T-helper 17 cell (primary cell): Measurements from ENCODE around the gene IMPA2. TPM values are rescaled to one million over a fixed set of nuclear protein-coding genes. Genes with fewer than 3 reads are reported as not detected.

ENCODE experiments used
- ATAC-seq: fragments of 150-1000 bp; cut with Tn5 transposase; 2 replicates; pipeline ENCODE4 v1.10.0; 2021; ENCODE audit warnings: mild to moderate bottlenecking, moderate library complexity
- DNase-seq, 3 donors: peaks; one replicate each; pipeline versions ENCODE4 v3.0.0 to v3.0.0-alpha.2; 2020 to 2021
- H3K9me3 ChIP-seq: one replicate; pipeline ENCODE4 v1.7.0; 2013; ENCODE audit warnings: low read length, mild to moderate bottlenecking; ENCODE audit not compliant: control insufficient read depth, poor library complexity, severe bottlenecking
- H3K27ac Mint-ChIP-seq: one replicate; pipeline ENCODE4 v1.8.0; 2022; ENCODE audit warnings: mild to moderate bottlenecking, moderate library complexity, mixed read lengths
- H3K27me3 Mint-ChIP-seq: one replicate; pipeline ENCODE4 v1.8.0; 2022; ENCODE audit warnings: mixed read lengths
- H3K36me3 Mint-ChIP-seq: one replicate; pipeline ENCODE4 v1.8.0; 2022; ENCODE audit warnings: low read depth, mixed read lengths
- H3K4me1 Mint-ChIP-seq: one replicate; pipeline ENCODE4 v1.8.0; 2022; ENCODE audit warnings: mild to moderate bottlenecking, mixed read lengths
- H3K4me3 Mint-ChIP-seq: one replicate; pipeline ENCODE4 v1.8.0; 2022; ENCODE audit warnings: mild to moderate bottlenecking, moderate library complexity, mixed read lengths
- total RNA-seq, 4 donors: library from RNA in 2 of 4; stranded (reverse) in 2 of 4; gene quantifications; one replicate each; pipeline ENCODE4 v1.2.3 and lab custom pipeline; 2022 to 2026

The IMPA2 gene
- total RNA-seq, 2 donors from 2014 or later: 4.3 to 5.8 TPM

GRCh38 chr18:11997466-11997865, 16.2 kb downstream of the IMPA2 start:
- Mint-ChIP-seq H3K4me1 (peaks cover 15% of the 10 kb centered on the region), H3K27me3 (no peaks in the 10 kb centered on the region), H3K27ac (no peak overlapping the region), H3K4me3 (no peak overlapping the region), H3K36me3 (no peaks in the 10 kb centered on the region)
- ATAC-seq (no peak), DNase-seq (no peak)
- H3K9me3 ChIP-seq: no peaks in the 10 kb centered on the region

DNA sequence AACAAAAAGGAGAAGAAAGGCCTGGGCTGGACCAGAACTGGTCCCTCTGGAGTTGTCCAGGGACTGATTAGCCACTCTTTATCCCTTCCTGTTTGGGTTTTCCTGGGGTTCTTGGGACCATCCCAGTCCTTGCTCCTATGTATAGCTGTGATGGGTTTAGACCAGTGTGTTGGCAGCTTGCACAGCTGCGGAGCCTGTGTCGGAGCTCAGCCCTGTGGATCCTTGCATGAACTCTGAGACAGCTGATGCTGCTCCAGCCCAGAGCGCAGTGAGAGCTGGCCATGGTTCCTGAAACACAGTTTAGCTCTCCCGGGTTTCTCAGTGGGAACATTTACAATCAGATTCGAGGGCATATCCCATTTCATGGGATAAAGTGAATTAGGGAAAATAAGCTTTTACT, 16.9 kb downstream of the IMPA2 start:
- no peak for DNase-seq
- no peak for ATAC-seq
- no peak overlapping the region for H3K4me3 Mint-ChIP-seq

DNA sequence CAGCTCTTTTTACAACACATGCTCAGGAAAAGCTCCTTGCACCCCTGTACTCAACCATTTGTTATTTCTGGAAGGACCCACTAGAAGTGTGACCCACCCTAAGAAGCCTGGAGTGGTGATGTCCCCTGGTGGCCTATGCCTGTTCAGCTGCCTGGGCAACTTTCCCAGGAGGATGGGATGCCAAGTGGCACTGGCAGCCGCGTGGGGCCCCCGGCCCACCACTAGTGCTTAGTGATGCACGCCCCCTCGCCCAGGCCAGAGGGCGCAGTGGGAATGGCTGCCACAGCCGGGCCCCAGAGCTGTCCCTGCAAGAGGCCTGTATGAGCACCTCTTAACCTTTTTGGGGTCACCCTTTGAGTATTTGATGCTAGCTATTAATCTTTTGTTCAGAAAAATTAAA, 18.1 kb downstream of the IMPA2 start:
- H3K4me3 Mint-ChIP-seq: no peak overlapping the region
- H3K9me3 ChIP-seq: no peaks in the 10 kb centered on the region
- no peak for ATAC-seq
- H3K27me3 Mint-ChIP-seq: no peaks in the 10 kb centered on the region
- no peaks in the 10 kb centered on the region for H3K36me3 Mint-ChIP-seq
- DNase-seq: no peak
- no peak overlapping the region for H3K27ac Mint-ChIP-seq
- peaks cover 15% of the 10 kb centered on the region for H3K4me1 Mint-ChIP-seq

More for the DNA sequence above, 16.9 kb downstream of the IMPA2 start:
- Mint-ChIP-seq H3K27ac (no peak overlapping the region), H3K27me3 (no peaks in the 10 kb centered on the region), H3K36me3 (no peaks in the 10 kb centered on the region), H3K4me1 (peaks cover 15% of the 10 kb centered on the region)
- no peaks in the 10 kb centered on the region for H3K9me3 ChIP-seq

- DNase-seq: no peak
- H3K27me3 Mint-ChIP-seq: no peaks in the 10 kb centered on the region
These were observed 18.9 kb downstream of the IMPA2 start for GRCh38 chr18:12000072-12000659.

DNA sequence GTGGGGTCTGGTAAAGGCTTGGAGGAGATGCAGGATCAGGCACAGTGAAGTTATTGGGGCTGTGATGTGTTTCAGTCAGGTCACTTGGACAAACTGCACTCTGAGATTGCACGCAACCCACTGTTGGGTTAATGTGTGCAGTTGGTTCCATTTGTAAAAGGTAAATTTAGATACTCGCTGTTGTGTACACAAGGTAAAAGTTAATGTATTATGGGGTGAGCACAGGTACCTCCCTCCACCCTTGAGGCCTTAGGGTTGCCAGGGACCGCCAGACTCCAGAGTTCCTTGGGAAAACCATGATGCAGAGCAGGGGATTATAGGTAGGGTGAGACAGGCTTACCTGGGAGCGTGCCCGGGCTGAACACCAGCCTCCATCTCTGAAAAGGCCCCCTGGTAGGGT, 20.1 kb downstream of the IMPA2 start:
- Mint-ChIP-seq H3K27ac (no peak overlapping the region), H3K4me3 (no peak overlapping the region), H3K27me3 (no peaks in the 10 kb centered on the region), H3K36me3 (no peaks in the 10 kb centered on the region), H3K4me1 (peaks cover 4% of the 10 kb centered on the region)
- DNase-seq: no peak
- no peak for ATAC-seq
- no peaks in the 10 kb centered on the region for H3K9me3 ChIP-seq

More at GRCh38 chr18:12000072-12000659, 18.9 kb downstream of the IMPA2 start:
- peaks cover 14% of the 10 kb centered on the region for H3K4me1 Mint-ChIP-seq
- no peaks in the 10 kb centered on the region for H3K9me3 ChIP-seq
- no peak overlapping the region for H3K4me3 Mint-ChIP-seq
- no peak overlapping the region for H3K27ac Mint-ChIP-seq
- H3K36me3 Mint-ChIP-seq: no peaks in the 10 kb centered on the region
- ATAC-seq: no peak

GRCh38 chr18:12003894-12004293, 22.6 kb downstream of the IMPA2 start:
- H3K4me1 Mint-ChIP-seq: no peaks in the 10 kb centered on the region
- ATAC-seq (no peak), DNase-seq (no peak)
- H3K4me3 Mint-ChIP-seq: no peak overlapping the region
- H3K27me3 Mint-ChIP-seq: no peaks in the 10 kb centered on the region
- H3K36me3 Mint-ChIP-seq: no peaks in the 10 kb centered on the region
- H3K27ac Mint-ChIP-seq: no peak overlapping the region
- no peaks in the 10 kb centered on the region for H3K9me3 ChIP-seq

DNA sequence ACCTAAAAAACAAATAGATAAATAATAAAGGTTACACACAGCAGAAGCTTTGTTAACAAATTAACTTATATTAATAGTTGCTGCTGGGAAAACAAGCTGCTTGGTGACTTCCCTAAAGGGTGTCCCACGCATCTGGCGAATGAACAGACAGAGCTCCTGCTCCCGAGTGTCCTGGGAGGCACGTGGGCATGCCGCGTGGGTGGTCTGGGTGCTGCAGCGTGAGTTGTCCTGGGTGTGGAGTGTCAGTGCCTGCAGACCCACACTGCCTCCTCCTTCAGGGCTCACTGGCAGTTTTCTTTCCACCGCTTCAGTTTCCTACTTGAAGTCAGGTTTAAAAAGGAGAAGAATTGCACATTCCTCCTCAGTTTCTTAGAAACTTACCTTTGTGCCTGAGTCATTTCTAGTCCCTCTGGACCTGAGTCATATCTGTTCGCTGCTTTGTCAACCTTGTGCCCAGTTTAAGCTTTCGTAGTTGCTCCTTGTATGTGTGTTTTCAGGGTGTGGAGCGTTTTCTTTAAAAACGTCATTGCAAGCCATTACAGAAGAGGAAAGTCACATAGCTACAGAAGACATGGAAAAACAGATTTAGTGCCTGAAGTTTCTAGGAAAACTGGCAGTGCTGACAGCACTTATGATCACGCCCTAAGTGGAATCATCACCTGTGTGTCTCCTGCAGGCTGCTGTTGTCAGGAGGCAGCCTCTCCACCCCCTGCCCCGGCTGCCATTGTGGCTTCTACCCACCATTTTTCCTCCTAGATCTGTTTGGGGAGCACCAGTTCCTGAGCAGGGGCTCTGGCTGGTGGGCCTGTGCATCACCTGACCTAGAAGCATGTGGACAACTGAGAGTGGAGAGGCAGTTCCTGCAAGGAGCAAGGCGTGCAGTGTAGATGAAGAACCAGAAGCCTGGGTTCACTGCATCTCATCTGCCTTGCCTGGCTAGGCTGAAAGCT, 24.5 kb downstream of the IMPA2 start:
- no peaks in the 10 kb centered on the region for H3K9me3 ChIP-seq
- Mint-ChIP-seq H3K27me3 (no peaks in the 10 kb centered on the region), H3K27ac (no peak overlapping the region), H3K36me3 (no peaks in the 10 kb centered on the region), H3K4me3 (no peak overlapping the region), H3K4me1 (no peaks in the 10 kb centered on the region)
- DNase-seq (no peak), ATAC-seq (no peak)

DNA sequence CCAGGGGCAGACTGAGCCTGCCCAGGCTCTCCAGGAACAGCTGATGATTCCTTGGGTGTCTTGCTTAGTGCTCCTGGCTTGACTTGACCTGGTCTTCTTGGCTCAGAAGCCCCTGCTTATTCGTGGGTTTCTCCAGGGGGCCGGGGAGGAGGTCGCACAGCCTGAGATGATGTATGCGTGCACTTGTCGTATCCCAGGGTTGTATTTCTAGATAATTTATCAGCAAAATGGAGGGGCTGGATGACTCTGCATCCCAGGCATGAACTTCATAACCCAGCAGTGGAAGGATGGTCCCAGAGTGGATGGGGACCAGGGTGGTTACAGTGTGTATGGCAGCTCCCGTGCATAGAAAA, 25.2 kb downstream of the IMPA2 start:
- Mint-ChIP-seq H3K36me3 (no peaks in the 10 kb centered on the region), H3K27me3 (no peaks in the 10 kb centered on the region)

GRCh38 chr18:12007063-12007462, 25.8 kb downstream of the IMPA2 start:
- no peaks in the 10 kb centered on the region for H3K4me1 Mint-ChIP-seq
- no peak overlapping the region for H3K4me3 Mint-ChIP-seq
- H3K36me3 Mint-ChIP-seq: no peaks in the 10 kb centered on the region
- H3K27ac Mint-ChIP-seq: no peak overlapping the region
- no peak for ATAC-seq
- DNase-seq: no peak
- no peaks in the 10 kb centered on the region for H3K9me3 ChIP-seq
- no peaks in the 10 kb centered on the region for H3K27me3 Mint-ChIP-seq

More for the DNA sequence above, 25.2 kb downstream of the IMPA2 start:
- DNase-seq (no peak), ATAC-seq (no peak)
- H3K4me1 Mint-ChIP-seq: no peaks in the 10 kb centered on the region
- no peak overlapping the region for H3K4me3 Mint-ChIP-seq
- no peaks in the 10 kb centered on the region for H3K9me3 ChIP-seq
- no peak overlapping the region for H3K27ac Mint-ChIP-seq

DNA sequence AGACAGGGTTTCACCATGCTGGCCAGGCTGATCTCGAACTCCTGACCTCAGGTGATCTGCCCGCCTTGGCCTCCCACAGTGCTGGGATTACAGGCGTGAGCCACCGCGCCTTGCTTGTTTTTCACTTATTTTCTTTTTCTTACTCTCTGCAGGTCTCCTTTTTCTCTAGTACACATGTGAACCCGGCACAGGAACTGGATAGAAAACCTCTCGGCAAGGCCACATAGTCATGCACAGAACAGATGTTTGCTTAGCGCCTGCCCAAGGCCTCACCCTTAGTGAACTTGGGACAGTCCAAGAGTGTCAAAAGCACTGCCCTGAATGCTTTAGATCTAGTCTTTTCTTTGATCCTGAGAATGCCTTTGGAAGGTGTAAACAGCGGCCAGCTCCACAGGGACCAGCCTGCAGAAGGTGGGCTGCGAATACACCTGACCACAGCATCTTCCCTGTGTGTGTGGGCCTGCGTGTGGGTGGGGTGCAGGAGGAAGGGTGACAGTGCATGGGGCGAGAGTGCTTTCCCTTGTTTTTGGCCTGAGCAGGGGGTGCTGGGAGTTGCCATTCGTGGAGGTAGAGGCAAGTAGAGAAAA, 27.0 kb downstream of the IMPA2 start:
- no peak for DNase-seq
- H3K36me3 Mint-ChIP-seq: no peaks in the 10 kb centered on the region
- H3K4me3 Mint-ChIP-seq: no peak overlapping the region
- H3K9me3 ChIP-seq: no peaks in the 10 kb centered on the region
- no peak for ATAC-seq
- H3K27ac Mint-ChIP-seq: no peak overlapping the region
- no peaks in the 10 kb centered on the region for H3K27me3 Mint-ChIP-seq
- no peaks in the 10 kb centered on the region for H3K4me1 Mint-ChIP-seq

DNA sequence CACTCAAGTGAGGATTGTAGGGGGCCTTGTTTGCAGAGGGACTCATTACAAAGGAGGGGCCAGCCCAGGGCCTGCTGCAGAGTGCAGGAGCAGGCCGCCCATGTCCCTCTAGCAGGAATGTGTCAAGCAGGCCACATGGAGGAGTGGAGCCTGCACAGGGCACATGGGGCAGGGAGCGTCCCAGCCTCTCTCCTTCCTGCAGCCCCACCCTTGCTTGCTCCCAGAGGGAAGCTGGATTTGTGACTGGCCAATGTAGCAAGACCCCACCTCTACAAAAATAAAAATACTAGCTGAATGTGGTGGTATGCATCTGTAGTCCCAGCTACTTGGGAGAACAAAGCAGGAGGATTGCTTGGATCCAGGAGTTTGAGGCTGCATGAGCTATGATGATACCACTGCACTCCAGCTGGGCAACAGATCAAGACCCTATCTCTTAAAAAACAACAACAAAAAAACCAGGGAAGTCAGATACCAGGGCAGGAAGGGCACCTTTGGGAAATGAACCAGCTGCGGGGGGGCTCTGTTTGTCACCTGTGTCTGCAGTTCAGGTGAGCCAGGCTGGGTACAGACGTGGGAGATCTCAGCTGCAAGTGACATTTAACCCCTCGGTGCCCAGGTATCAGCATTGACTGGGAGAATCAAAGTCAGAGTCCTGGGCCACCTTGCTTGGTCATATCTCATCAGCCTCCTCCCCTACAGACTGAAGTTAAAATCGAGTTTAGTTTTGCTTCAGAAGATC, 27.7 kb downstream of the IMPA2 start:
- ATAC-seq (no peak), DNase-seq (no peak)
- Mint-ChIP-seq H3K4me3 (no peak overlapping the region), H3K4me1 (no peaks in the 10 kb centered on the region), H3K36me3 (no peaks in the 10 kb centered on the region), H3K27me3 (no peaks in the 10 kb centered on the region), H3K27ac (no peak overlapping the region)
- H3K9me3 ChIP-seq: no peaks in the 10 kb centered on the region

- Mint-ChIP-seq H3K4me3 (no peak overlapping the region), H3K27me3 (no peaks in the 10 kb centered on the region), H3K27ac (no peak overlapping the region), H3K36me3 (no peaks in the 10 kb centered on the region), H3K4me1 (no peaks in the 10 kb centered on the region)
- ATAC-seq (no peak), DNase-seq (no peak)
- no peaks in the 10 kb centered on the region for H3K9me3 ChIP-seq
These were observed 28.4 kb downstream of the IMPA2 start for GRCh38 chr18:12009581-12010140.
